GM18498 (cell line): Measurements from ENCODE around the gene RAB4A.
"Not testable (repeated sequence)": the region's sequence is repeated elsewhere in the genome, so short reads cannot be mapped to it uniquely, and the experiment has no call there.

Experiments
- ATAC-seq: cut with Tn5 transposase; IDR thresholded peaks from one replicate; pipeline ENCODE4 v1.9.1; 2021; ENCODE audit warnings: mild to moderate bottlenecking, moderate library complexity; ENCODE audit not compliant: unreplicated experiment

RAB4A gene

DNA sequence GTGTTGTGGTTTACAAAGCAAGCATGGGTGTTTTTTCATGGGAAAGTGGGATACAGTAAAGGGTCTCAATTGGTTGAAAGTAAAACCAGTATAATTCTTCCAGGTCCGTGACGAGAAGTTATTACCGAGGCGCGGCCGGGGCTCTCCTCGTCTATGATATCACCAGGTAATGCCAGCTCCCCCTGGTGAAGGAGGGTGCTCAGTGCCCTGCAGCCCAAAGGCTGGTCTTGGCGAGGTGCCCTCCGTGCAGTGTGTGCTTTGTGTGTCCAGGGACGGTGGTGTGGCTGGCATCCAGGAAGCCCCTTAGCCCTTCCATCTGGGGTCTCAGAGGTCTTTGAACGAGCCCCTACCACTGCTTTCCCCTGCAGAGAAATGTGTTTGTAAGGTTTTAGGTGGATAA lies 24.8 kb downstream of the RAB4A start:
- no peak for ATAC-seq

GRCh38 chr1:229296541-229296941 lies 25.6 kb downstream of the RAB4A start:
- no peak for ATAC-seq

DNA sequence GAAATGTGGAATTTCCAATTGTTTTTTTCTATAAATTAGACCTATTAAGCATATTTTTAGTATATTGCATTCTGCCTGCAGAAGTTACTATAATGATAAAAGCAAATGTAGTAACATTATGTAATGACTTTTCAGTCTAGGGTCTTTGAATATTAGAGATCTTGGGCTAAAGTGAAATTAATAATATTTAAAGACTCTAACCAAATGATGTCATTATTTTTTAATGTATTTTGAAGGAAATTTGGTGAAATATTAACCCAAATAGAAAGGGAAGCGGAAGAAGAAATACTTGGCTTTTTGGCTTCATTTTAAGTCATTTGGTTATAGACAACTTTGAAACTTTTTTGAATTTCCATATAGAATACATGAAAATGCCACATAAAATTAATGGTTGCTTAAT lies 26.8 kb downstream of the RAB4A start:
- ATAC-seq, result no peak

- no peak for ATAC-seq
Observed at GRCh38 chr1:229298420-229298819, 27.5 kb downstream of the RAB4A start.

DNA sequence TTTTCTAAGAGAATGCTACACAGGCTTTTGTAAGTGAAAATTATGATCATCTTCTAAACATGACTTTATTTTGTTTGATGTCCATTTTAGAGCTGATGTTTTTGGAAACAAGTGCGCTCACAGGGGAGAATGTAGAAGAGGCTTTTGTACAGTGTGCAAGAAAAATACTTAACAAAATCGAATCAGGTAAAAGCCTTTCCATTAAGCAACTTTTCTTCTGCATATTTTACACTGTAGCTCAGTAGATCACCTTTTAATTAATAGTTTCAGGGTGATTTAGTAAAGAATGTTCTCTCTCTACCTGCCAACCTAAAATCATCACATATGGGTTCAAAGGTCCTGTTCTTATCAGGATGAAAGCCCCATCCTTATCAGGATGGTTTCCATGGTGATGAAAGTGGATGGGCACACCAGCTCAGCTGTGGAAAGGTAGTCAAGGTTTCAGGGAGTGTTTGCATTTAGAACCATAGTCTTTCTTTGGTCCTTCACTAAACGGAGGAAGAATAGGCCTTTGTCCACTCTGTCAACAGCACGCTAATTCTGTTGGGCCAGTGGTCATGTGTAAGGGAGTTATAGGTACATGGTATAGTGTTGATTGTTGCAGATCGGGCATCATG lies 28.1 kb downstream of the RAB4A start:
- ATAC-seq, result no peak

GRCh38 chr1:229300099-229300757 lies 29.3 kb downstream of the RAB4A start:
- no peak for ATAC-seq

DNA sequence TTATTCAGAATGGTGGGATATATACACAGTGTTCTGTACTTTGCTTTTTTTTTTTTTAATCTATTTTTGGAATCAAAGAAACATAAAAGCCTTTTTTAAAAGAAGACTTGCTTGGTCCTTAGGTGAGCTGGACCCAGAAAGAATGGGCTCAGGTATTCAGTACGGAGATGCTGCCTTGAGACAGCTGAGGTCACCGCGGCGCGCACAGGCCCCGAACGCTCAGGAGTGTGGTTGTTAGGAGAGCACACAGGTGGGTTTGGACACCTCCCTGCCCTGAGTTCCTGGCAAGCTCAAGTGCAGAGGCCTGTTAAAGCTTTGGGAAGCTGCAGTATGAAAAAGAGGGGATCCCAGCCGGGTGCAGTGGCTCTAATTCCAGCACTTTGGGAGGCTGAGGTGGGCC lies 31.8 kb downstream of the RAB4A start:
- ATAC-seq, result no peak

GRCh38 chr1:229303855-229304254 lies 32.9 kb downstream of the RAB4A start:
- ATAC-seq, result no peak

DNA sequence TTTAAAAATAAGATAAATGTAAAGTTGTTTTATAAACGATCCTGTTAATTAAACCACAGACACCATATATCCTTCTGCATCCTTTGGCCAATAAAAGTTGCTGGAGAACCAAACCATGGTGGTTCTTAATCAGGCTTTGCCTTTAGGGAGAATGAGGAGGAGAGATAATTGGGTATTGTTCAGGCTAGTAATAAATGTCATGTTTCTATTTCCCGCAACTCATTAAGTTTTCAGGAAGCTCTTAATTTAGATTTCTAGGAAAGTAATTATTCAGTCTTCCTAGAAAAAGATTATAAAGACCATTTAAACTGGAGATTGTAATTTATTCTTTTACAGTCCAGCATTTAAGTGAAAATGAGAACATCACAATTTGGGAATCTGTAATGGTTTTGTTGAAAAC lies 34.5 kb downstream of the RAB4A start:
- no peak for ATAC-seq

DNA sequence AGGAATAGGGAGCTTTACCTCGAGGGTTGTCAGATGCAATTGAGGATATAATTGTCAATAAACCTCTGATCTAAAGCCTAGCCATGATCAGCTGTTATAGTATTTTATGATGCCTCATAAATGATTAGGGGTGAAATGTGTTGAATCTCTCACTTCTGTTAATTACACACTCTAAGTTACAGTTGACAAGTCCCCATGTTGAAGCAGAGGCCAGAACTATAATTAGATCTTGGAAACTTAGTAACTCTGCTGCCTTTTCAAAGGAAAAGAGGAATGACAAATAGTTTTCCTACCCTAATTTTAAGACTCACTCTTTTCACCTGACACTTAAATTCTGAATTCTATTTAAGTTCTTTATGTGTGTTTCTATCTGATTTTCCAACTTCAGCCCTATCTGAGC lies 38.2 kb downstream of the RAB4A start:
- ATAC-seq, result no peak

GRCh38 chr1:229309684-229310083 lies 38.8 kb downstream of the RAB4A start:
- ATAC-seq, result no peak

GRCh38 chr1:229310833-229311232 lies 39.9 kb downstream of the RAB4A start:
- no peak for ATAC-seq

DNA sequence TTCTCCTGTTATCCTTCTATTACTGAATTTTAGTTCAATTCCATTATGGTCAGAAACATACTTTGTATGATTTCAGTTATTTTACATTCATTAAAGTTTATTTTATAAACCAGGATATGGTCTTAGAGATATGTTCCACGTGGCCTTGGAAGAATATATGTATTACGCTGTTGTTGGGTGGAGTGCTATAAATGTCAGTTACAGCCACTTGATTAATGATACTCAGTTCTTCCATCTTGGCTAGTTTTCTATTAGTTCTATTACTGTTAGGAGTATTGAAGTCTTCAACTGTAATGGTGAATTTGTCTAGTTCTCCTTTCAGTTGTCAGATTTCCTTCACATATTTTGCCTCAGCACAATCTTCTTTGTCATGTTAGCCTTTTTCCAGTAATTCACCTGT lies 45.3 kb downstream of the RAB4A start:
- no peak for ATAC-seq

DNA sequence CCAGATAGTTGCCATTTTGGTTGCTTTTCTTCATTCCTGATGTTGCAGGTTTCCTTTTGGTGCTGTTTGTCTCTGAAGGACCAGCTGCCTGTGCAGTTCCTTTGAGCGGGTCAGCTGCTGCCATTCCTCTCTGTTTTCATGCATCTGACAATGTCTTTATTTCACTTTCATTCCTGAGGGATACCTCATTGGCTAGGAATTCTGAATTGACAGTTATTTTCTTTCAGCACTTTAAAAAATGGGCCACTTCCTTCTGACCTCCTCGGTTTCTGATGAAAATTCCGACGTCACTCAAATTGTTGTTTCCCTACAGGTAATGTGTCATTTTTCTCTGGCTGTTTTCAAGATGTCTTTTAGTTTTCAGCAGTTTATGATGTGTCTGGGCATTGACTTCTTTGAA lies 47.1 kb downstream of the RAB4A start:
- ATAC-seq, result no peak

DNA sequence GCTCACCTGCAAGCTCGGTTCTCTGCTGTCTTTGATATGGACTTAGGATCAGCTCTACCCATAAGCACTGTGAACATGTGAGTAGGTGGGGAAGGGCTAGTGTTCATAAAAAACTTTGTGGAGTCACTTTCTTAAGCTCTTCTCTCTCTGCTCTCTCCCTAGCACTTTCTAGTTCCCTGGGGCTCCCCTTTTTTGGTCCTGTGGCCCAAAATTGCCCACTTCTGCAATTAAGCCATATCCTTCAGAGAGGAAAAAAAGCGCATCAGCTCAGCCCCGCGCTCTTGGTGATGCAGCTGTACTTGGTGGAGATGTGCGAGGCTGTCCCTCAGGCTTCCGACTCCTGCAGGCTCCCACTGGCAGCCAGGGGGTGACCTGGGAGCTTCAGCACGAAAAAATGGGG lies 48.6 kb downstream of the RAB4A start:
- ATAC-seq, result no peak

DNA sequence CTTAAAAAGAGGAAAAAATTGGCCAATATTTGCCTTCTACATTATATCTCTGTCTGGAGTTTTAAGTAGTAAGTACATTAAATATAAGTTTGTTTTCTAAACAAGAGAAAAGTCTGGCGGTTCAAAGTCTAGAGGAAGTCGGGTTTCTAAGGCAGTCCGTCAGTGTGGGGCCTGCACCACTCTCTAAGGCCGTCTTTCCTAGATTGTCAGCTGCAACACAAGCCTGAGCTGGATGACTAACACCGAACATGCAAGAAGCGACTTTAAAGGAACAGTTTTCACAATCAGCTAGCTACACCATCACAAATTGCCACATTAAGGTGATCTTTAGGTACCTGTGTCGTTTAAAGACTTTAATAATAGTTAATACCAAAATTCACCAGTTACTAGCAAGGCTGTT lies 52.3 kb downstream of the RAB4A start:
- ATAC-seq, result no peak

- no peak for ATAC-seq
Observed at GRCh38 chr1:229323885-229324553, 53.1 kb downstream of the RAB4A start.

GRCh38 chr1:229325401-229325800 lies 54.5 kb downstream of the RAB4A start:
- no peak for ATAC-seq

DNA sequence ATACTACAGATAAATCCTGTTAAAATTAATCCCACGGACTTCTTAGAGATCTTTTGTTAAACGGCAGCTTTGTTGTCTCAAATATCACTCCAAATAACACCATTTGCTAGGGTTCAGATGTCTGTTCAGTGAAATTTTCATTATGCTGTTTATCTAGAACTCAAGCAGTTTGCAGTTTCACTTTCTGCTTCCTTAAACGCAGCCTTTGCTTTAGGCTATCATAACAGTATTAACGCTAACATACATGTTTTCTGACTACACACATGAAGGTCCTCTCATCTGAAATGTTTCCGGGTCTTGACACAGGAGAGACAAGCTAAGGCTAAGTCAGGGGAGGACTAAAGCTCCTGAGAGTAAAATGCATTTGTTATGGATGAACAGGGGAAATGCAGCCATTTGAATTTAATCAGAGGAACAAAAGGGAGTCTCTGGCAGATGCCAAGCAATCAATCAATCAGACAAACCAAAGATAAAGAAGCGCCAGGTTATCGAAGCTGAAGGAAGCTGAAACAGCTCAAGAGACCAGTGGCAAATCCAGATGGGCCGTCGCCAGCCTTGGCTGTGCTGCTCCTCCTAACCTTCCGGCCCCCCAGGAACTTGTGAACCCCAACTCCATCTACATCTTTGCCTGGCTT lies 55.1 kb downstream of the RAB4A start:
- ATAC-seq, result peak; percentile 50

DNA sequence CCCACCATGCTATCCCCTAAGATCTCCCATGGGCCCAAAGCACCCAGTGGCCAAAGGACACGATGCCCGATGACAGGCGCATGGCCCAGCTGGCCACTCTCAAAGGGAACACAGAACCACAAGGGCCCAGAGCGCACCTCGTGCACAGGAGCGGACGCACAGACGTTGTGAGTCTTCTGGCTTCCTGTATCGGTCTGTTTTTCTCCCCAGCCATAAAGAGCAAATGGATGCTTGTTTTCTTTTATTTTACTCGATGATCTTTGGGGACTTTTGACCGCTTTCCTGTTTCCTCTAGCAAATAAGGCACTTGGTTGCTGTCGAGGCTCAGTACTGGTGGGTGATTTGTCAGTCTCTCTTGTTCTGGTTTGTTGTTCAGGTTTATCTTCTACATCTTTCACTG lies 55.7 kb downstream of the RAB4A start:
- no peak for ATAC-seq

DNA sequence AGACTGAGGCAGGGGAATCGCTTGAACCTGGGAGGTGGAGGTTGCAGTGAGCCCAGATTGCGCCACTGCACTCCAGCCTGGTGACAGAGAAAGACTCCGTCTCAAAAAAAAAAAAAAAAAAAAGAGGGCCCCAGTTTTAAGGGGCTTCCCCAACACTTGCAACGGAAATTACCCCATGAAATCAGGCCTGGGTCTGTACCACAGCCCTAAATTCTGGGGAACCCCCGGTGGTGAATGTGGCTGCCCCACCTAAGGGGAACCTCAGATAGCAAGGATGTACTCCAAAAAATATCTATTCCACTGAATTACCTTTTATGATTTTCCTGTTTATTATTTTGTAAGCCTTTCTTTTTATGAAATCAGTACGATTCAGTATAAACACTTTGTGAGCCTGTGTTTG lies 56.9 kb downstream of the RAB4A start:
- ATAC-seq, result not testable (repeated sequence)
